GM12878 (cell line): ENCODE measurements around the gene C15orf61. TPM values are rescaled to one million over a fixed set of nuclear protein-coding genes. Genes with fewer than 3 reads are reported as not detected.

ENCODE experiments used
- CBX3 ChIP-seq: fragments of 200-600 bp; sonication (generic); IDR thresholded peaks from 2 replicates; pipeline ENCODE4 v1.6.1; 2016; ENCODE audit warnings: low read depth, borderline replicate concordance
- CBX5 ChIP-seq: sonication (generic); IDR thresholded peaks from 2 replicates; pipeline ENCODE4 v1.6.1; 2016; ENCODE audit warnings: low read depth, moderate library complexity, mild to moderate bottlenecking, inconsistent platforms
- CREM ChIP-seq: IDR thresholded peaks from 2 replicates; pipeline ENCODE4 v1.6.1; 2014; ENCODE audit warnings: antibody characterized with exemption, low read depth
- CTCF ChIP-seq, 3 experiments: IDR thresholded peaks in 2 of 3; conservative IDR thresholded peaks in 1 of 3; 2 replicates each; pipeline ENCODE4 v1.5.1; 2011; ENCODE audit warnings: low read depth in 3 of 3, low read length in 3 of 3, mild to moderate bottlenecking in 3 of 3, control low read depth in 2 of 3, moderate library complexity in 2 of 3, inconsistent platforms in 1 of 3, mixed read lengths in 1 of 3; ENCODE audit not compliant: control insufficient read depth in 2 of 3, insufficient read depth in 1 of 3; ENCODE audit errors: extremely low read depth in 1 of 3
- EED ChIP-seq: sonication (generic); IDR thresholded peaks from 2 replicates; pipeline ENCODE4 v1.6.1; 2016; ENCODE audit warnings: antibody characterized with exemption, low read depth
- HDAC2 ChIP-seq: fragments of 200-600 bp; sonication (generic); IDR thresholded peaks from 2 replicates; pipeline ENCODE4 v1.6.1; 2017
- NBN ChIP-seq: fragments of 450-650 bp; IDR thresholded peaks from 2 replicates; pipeline ENCODE4 v1.6.1; 2016
- NR2C2 ChIP-seq: IDR thresholded peaks from 2 replicates; pipeline ENCODE4 v1.6.1; 2011; ENCODE audit warnings: borderline replicate concordance, low read depth; ENCODE audit not compliant: control insufficient read depth, insufficient read length
- PAX5 ChIP-seq: IDR thresholded peaks from 2 replicates; pipeline ENCODE4 v1.6.1; 2011; ENCODE audit warnings: low read depth, low read length, borderline replicate concordance
- POLR2AphosphoS5 ChIP-seq: IDR thresholded peaks from 2 replicates; pipeline ENCODE4 v1.6.1; 2011; ENCODE audit warnings: mild to moderate bottlenecking, low read length, inconsistent platforms
- RCOR1 ChIP-seq: conservative IDR thresholded peaks from 2 replicates; pipeline ENCODE4 v1.6.1; 2012; ENCODE audit warnings: low read depth, low read length, improper control_type of control experiment
- RELA ChIP-seq: fragments of 450-650 bp; IDR thresholded peaks from 2 replicates; pipeline ENCODE4 v1.8.0; 2014; ENCODE audit warnings: borderline replicate concordance; ENCODE audit not compliant: partially characterized antibody
- RFX5 ChIP-seq: IDR thresholded peaks from 2 replicates; pipeline ENCODE4 v1.6.1; 2011; ENCODE audit warnings: low read depth, low read length, improper control_type of control experiment
- SREBF2 ChIP-seq: IDR thresholded peaks from 2 replicates; pipeline ENCODE4 v1.6.1; 2012; ENCODE audit warnings: mild to moderate bottlenecking, low read length
- TAF1 ChIP-seq: IDR thresholded peaks from 2 replicates; pipeline ENCODE4 v1.6.1; 2011; ENCODE audit warnings: mild to moderate bottlenecking, low read depth, low read length, borderline replicate concordance
- YBX1 ChIP-seq: fragments of 450-650 bp; IDR thresholded peaks from 2 replicates; pipeline ENCODE4 v1.6.1; 2016; ENCODE audit warnings: antibody characterized with exemption
- YY1 ChIP-seq: IDR thresholded peaks from 2 replicates; pipeline ENCODE4 v1.6.1; 2011; ENCODE audit warnings: low read depth, mild to moderate bottlenecking, low read length
- ZNF24 ChIP-seq: fragments of 450-650 bp; IDR thresholded peaks from 2 replicates; pipeline ENCODE4 v1.6.1; 2017; ENCODE audit warnings: antibody characterized with exemption, mild to moderate bottlenecking
- polyA plus RNA-seq, 11 experiments: library from polyadenylated mRNA; depleted of rRNA in 4 of 11; unstranded in 6 of 11; stranded (reverse) in 5 of 11; fragments of >200 nt; fragmentation: Nextera tagmentation in 4 of 11; fragmentation: Illumina TruSeq in 1 of 11; extraction: Ambion mirVana in 4 of 11; extraction: Trizol in 1 of 11; gene quantifications; 1 replicate in 1 of 11; 2 replicates in 10 of 11; pipeline versions ENCODE4 v1.2.1 to v1.2.3, GENCODE V29; 2011 to 2016; ENCODE audit warnings: inconsistent platforms in 2 of 11, missing spikeins in 2 of 11, low read depth in 1 of 11
- total RNA-seq, 4 experiments: library from RNA; depleted of rRNA in 3 of 4; stranded (reverse); fragments of >200 nt in 3 of 4; fragmentation: Illumina TruSeq in 1 of 4; extraction: Trizol in 1 of 4; gene quantifications; 2 replicates each; pipeline versions ENCODE4 v1.2.1 to v1.2.3, GENCODE V29; 2013 to 2021
- TF ChIP-seq, protein P1 (sequence below): fragments of 450-650 bp; IDR thresholded peaks from 2 replicates; pipeline ENCODE4 v1.6.1; 2016; ENCODE audit warnings: mild to moderate bottlenecking
- TF ChIP-seq, protein P2 (sequence below): IDR thresholded peaks from 2 replicates; pipeline ENCODE4 v1.6.1; 2012; ENCODE audit warnings: mild to moderate bottlenecking, low read depth, low read length
- TF ChIP-seq, protein P3 (sequence below): IDR thresholded peaks from 2 replicates; pipeline ENCODE4 v1.6.1; 2012; ENCODE audit warnings: low read length, inconsistent platforms
- TF ChIP-seq, protein P4 (sequence below): IDR thresholded peaks from 2 replicates; pipeline ENCODE4 v1.6.1; 2012; ENCODE audit warnings: low read depth, low read length, improper control_type of control experiment

C15orf61 gene
- total and polyA plus RNA-seq, 10 of the 15 experiments (the other 5 are each of a cell fraction or from before 2014, with no cell fraction given), result 1.4 to 8.7 (median 4.3) TPM

GRCh38 chr15:67521029-67521782 is at the start of gene C15orf61 (continued):
- TF ChIP-seq, protein P1, sequence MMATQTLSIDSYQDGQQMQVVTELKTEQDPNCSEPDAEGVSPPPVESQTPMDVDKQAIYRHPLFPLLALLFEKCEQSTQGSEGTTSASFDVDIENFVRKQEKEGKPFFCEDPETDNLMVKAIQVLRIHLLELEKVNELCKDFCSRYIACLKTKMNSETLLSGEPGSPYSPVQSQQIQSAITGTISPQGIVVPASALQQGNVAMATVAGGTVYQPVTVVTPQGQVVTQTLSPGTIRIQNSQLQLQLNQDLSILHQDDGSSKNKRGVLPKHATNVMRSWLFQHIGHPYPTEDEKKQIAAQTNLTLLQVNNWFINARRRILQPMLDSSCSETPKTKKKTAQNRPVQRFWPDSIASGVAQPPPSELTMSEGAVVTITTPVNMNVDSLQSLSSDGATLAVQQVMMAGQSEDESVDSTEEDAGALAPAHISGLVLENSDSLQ, result peak; percentile 56; the same call in 1 of the 2 replicates
- TF ChIP-seq RCOR1 (no peak), YY1 (peak; percentile 83), RELA (peak; percentile 11), CTCF (IDR thresholded peaks at IDR 0.05 in 2 of 3, conservative IDR thresholded peaks at IDR 0.05 in 1 of 3; ENCODE audit: control insufficient read depth in 2 of 3, extremely low read depth in 1 of 3, insufficient read depth in 1 of 3, low read depth in 3 of 3, low read length in 3 of 3) (peak in 2 of 3 experiments; percentile 0 to 7; a peak in 1 of 6 replicates), ZNF24 (no peak), PAX5 (peak; percentile 54; the same call in 1 of the 2 replicates), TAF1 (peak; percentile 26; the same call in 1 of the 2 replicates), YBX1 (no peak), CBX5 (no peak; the same call in 1 of the 2 replicates), HDAC2 (no peak), EED (no peak; the same call in 1 of the 2 replicates), NBN (peak; percentile 26; the same call in 1 of the 2 replicates), CREM (no peak), NR2C2 (no peak), CBX3 (no peak), POLR2AphosphoS5 (peak; percentile 77), RFX5 (no peak), SREBF2 (0 out of 2 replicates have a peak, but pooled peaks have one; percentile 8)
- TF ChIP-seq, protein P2, sequence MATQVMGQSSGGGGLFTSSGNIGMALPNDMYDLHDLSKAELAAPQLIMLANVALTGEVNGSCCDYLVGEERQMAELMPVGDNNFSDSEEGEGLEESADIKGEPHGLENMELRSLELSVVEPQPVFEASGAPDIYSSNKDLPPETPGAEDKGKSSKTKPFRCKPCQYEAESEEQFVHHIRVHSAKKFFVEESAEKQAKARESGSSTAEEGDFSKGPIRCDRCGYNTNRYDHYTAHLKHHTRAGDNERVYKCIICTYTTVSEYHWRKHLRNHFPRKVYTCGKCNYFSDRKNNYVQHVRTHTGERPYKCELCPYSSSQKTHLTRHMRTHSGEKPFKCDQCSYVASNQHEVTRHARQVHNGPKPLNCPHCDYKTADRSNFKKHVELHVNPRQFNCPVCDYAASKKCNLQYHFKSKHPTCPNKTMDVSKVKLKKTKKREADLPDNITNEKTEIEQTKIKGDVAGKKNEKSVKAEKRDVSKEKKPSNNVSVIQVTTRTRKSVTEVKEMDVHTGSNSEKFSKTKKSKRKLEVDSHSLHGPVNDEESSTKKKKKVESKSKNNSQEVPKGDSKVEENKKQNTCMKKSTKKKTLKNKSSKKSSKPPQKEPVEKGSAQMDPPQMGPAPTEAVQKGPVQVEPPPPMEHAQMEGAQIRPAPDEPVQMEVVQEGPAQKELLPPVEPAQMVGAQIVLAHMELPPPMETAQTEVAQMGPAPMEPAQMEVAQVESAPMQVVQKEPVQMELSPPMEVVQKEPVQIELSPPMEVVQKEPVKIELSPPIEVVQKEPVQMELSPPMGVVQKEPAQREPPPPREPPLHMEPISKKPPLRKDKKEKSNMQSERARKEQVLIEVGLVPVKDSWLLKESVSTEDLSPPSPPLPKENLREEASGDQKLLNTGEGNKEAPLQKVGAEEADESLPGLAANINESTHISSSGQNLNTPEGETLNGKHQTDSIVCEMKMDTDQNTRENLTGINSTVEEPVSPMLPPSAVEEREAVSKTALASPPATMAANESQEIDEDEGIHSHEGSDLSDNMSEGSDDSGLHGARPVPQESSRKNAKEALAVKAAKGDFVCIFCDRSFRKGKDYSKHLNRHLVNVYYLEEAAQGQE, result no peak
- TF ChIP-seq, protein P3, sequence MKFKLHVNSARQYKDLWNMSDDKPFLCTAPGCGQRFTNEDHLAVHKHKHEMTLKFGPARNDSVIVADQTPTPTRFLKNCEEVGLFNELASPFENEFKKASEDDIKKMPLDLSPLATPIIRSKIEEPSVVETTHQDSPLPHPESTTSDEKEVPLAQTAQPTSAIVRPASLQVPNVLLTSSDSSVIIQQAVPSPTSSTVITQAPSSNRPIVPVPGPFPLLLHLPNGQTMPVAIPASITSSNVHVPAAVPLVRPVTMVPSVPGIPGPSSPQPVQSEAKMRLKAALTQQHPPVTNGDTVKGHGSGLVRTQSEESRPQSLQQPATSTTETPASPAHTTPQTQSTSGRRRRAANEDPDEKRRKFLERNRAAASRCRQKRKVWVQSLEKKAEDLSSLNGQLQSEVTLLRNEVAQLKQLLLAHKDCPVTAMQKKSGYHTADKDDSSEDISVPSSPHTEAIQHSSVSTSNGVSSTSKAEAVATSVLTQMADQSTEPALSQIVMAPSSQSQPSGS, result no peak
- TF ChIP-seq, protein P4, sequence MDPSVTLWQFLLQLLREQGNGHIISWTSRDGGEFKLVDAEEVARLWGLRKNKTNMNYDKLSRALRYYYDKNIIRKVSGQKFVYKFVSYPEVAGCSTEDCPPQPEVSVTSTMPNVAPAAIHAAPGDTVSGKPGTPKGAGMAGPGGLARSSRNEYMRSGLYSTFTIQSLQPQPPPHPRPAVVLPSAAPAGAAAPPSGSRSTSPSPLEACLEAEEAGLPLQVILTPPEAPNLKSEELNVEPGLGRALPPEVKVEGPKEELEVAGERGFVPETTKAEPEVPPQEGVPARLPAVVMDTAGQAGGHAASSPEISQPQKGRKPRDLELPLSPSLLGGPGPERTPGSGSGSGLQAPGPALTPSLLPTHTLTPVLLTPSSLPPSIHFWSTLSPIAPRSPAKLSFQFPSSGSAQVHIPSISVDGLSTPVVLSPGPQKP, result no peak
